Liver (tissue), 9 donors: ENCODE results near the gene GRB2. TPM values are rescaled to one million over a fixed set of nuclear protein-coding genes. Genes with fewer than 3 reads are reported as not detected.

Experiments used
- DNase-seq: peaks from one replicate; pipeline ENCODE4 v3.0.0-alpha.2; 2017; ENCODE audit warnings: low spot score
- H3K27ac ChIP-seq, 2 donors: one replicate each; pipeline ENCODE4 v1.7.0; 2013; ENCODE audit warnings: inconsistent platforms in 2 of 2, low read length in 2 of 2, control low read depth in 1 of 2, low read depth in 1 of 2, mild to moderate bottlenecking in 1 of 2
- H3K27me3 ChIP-seq, 4 donors: one replicate each; pipeline versions ENCODE4 v1.6.1 to v1.7.0; 2013; ENCODE audit warnings: low read length in 3 of 4, inconsistent platforms in 1 of 4, mild to moderate bottlenecking in 1 of 4, moderate library complexity in 1 of 4; ENCODE audit not compliant: control insufficient read depth in 4 of 4, insufficient read depth in 4 of 4
- H3K36me3 ChIP-seq, 4 donors: one replicate each; pipeline versions ENCODE4 v1.6.1 to v1.7.0; 2013; ENCODE audit warnings: low read length in 3 of 4, mild to moderate bottlenecking in 3 of 4, low read depth in 1 of 4, moderate library complexity in 1 of 4; ENCODE audit not compliant: control insufficient read depth in 4 of 4, insufficient read depth in 3 of 4
- H3K4me1 ChIP-seq, 4 donors: one replicate each; pipeline versions ENCODE4 v1.6.1 to v1.7.0; 2013; ENCODE audit warnings: low read length in 3 of 4, mild to moderate bottlenecking in 3 of 4, moderate library complexity in 1 of 4; ENCODE audit not compliant: control insufficient read depth in 4 of 4, insufficient read depth in 4 of 4
- H3K4me3 ChIP-seq, 3 donors: one replicate each; pipeline versions ENCODE4 v1.6.1 to v1.7.0; 2013; ENCODE audit warnings: low read length in 3 of 3, control low read depth in 1 of 3, low read depth in 1 of 3, mild to moderate bottlenecking in 1 of 3
- H3K9ac ChIP-seq, 2 donors: one replicate each; pipeline ENCODE4 v1.7.0; 2013; ENCODE audit warnings: low read length in 2 of 2, mild to moderate bottlenecking in 2 of 2, moderate library complexity in 2 of 2, control low read depth in 1 of 2, low read depth in 1 of 2
- H3K9me3 ChIP-seq, 4 donors: one replicate each; pipeline versions ENCODE4 v1.6.1 to v1.7.0; 2013; ENCODE audit warnings: low read length in 3 of 4; ENCODE audit not compliant: control insufficient read depth in 4 of 4
- EGR1 ChIP-seq, 2 donors: IDR thresholded peaks; 2 replicates each; pipeline ENCODE4 v1.6.1; 2016 to 2018; ENCODE audit warnings: antibody characterized with exemption in 2 of 2, low read depth in 2 of 2
- FOXA1 ChIP-seq: IDR thresholded peaks from 2 replicates; pipeline ENCODE4 v1.6.1; 2016; ENCODE audit warnings: antibody characterized with exemption
- FOXA2 ChIP-seq: IDR thresholded peaks from 2 replicates; pipeline ENCODE4 v1.6.1; 2016; ENCODE audit warnings: antibody characterized with exemption
- GABPA ChIP-seq, 2 donors: IDR thresholded peaks in 1 of 2; conservative IDR thresholded peaks in 1 of 2; 2 replicates each; pipeline ENCODE4 v1.6.1; 2016; ENCODE audit warnings: antibody characterized with exemption in 2 of 2, mild to moderate bottlenecking in 1 of 2, moderate library complexity in 1 of 2
- HNF4G ChIP-seq: IDR thresholded peaks from 2 replicates; pipeline ENCODE4 v1.6.1; 2016; ENCODE audit warnings: antibody characterized with exemption
- NR2F2 ChIP-seq: IDR thresholded peaks from 2 replicates; pipeline ENCODE4 v1.6.1; 2016; ENCODE audit warnings: antibody characterized with exemption
- RXRA ChIP-seq, 2 donors: IDR thresholded peaks; 2 replicates each; pipeline ENCODE4 v1.6.1; 2017 to 2018; ENCODE audit warnings: antibody characterized with exemption in 2 of 2, mild to moderate bottlenecking in 1 of 2
- SP1 ChIP-seq: IDR thresholded peaks from 2 replicates; pipeline ENCODE4 v1.6.1; 2018; ENCODE audit warnings: antibody characterized with exemption, mild to moderate bottlenecking
- YY1 ChIP-seq: IDR thresholded peaks from 2 replicates; pipeline ENCODE4 v1.6.1; 2016; ENCODE audit warnings: antibody characterized with exemption, mild to moderate bottlenecking
- WGBS: extraction: QIAGEN DNeasy Blood & Tissue Kit; methylation state at CpG from one replicate; pipeline ENCODE4 v1.1.7; 2013; 5-methylcytosine and 5-hydroxymethylcytosine counted together
- polyA plus RNA-seq, 2 donors: library from polyadenylated mRNA; stranded (reverse) in 1 of 2; unstranded in 1 of 2; fragments of 200-250 nt in 1 of 2; fragments of >200 nt in 1 of 2; fragmentation: Nextera tagmentation in 1 of 2; extraction: Ambion mirVana in 1 of 2; gene quantifications; one replicate each; pipeline versions ENCODE4 v1.2.1 to v1.2.3, GENCODE V29; 2013 to 2015
- total RNA-seq, 2 donors: library from RNA; depleted of rRNA; stranded (reverse); fragments of >200 nt; gene quantifications; one replicate each; pipeline ENCODE4 v1.2.3, GENCODE V29; 2014
- TF ChIP-seq, protein P1 (sequence below): IDR thresholded peaks from 2 replicates; pipeline ENCODE4 v1.6.1; 2016; ENCODE audit warnings: antibody characterized with exemption
- TF ChIP-seq, protein P2 (sequence below): fragments of 150-350 bp; IDR thresholded peaks from 2 replicates; pipeline ENCODE4 v1.5.1; 2017; ENCODE audit warnings: improper control_type of control experiment, low read depth, low read length; ENCODE audit not compliant: missing input control
- TF ChIP-seq, protein P3 (sequence below): IDR thresholded peaks from 2 replicates; pipeline ENCODE4 v1.6.1; 2016; ENCODE audit warnings: antibody characterized with exemption
- TF ChIP-seq, protein P4 (sequence below): IDR thresholded peaks from 2 replicates; pipeline ENCODE4 v1.6.1; 2016; ENCODE audit warnings: antibody characterized with exemption
- TF ChIP-seq, protein P5 (sequence below): IDR thresholded peaks from 2 replicates; pipeline ENCODE4 v1.6.1; 2016; ENCODE audit warnings: antibody characterized with exemption, mild to moderate bottlenecking
- donor health status: healthy.
- donor health status: healthy.
- donor health status: healthy.
- donor health status: healthy.
- donor health status: healthy.

Gene GRB2
- total and polyA plus RNA-seq, 4 donors = 36.0 to 91.8 (median 49.6) TPM

DNA sequence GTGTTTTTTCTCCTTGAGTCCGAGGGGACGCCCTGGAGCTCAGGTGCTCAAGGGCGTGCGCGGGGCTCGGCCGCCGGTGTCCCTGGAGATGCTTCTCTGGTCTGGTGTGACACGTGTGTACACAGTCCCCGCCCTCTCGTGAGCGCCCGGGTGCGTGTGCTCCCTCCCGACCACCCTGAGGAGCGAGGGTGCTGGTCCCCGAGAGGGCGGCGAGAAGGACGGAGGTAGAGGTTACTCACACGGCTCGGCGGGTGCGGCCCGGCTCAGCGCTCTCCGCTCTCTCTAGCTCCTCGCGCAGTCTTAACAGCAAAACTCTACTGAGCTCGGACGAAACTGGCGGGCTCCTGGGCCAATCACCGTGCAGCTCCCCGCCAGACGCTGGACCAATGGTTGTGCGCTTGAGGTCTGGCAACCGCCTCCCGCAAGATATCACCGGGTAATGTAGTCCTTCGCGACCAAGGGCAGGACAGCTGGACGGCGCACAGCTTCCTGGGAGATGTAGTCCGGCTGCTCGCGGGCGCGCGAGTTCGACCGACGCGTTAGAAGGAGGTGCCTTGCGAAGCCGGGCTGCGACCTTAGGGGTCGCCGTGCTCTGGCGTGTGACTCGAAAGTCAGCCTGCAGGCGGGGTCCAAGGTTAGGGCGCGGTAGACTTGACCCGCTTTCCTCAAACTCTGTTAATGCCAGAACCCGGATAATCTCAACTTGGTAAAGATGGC, 116.2 kb downstream of the GRB2 start, which contains the start of gene SLC25A19:
TSS of gene SLC25A19 (minus strand) at position 319 of the 717 bp plus-strand sequence. CDS start 2,669 bp downstream, outside the sequence.
- TF ChIP-seq EGR1 (IDR thresholded peaks at IDR 0.05; ENCODE audit: low read depth in 2 of 2) = no peak
- peak; percentile 86 for TF ChIP-seq NR2F2
- TF ChIP-seq HNF4G = no peak
- TF ChIP-seq, protein P1, sequence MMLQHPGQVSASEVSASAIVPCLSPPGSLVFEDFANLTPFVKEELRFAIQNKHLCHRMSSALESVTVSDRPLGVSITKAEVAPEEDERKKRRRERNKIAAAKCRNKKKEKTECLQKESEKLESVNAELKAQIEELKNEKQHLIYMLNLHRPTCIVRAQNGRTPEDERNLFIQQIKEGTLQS = no peak
- TF ChIP-seq FOXA2 = no peak
- peak; percentile 93 for TF ChIP-seq YY1
- TF ChIP-seq, protein P2, sequence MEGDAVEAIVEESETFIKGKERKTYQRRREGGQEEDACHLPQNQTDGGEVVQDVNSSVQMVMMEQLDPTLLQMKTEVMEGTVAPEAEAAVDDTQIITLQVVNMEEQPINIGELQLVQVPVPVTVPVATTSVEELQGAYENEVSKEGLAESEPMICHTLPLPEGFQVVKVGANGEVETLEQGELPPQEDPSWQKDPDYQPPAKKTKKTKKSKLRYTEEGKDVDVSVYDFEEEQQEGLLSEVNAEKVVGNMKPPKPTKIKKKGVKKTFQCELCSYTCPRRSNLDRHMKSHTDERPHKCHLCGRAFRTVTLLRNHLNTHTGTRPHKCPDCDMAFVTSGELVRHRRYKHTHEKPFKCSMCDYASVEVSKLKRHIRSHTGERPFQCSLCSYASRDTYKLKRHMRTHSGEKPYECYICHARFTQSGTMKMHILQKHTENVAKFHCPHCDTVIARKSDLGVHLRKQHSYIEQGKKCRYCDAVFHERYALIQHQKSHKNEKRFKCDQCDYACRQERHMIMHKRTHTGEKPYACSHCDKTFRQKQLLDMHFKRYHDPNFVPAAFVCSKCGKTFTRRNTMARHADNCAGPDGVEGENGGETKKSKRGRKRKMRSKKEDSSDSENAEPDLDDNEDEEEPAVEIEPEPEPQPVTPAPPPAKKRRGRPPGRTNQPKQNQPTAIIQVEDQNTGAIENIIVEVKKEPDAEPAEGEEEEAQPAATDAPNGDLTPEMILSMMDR = peak; percentile 19
- TF ChIP-seq FOXA1 = peak; percentile 4
- peak in 1 of 2 donors; percentile 77 for TF ChIP-seq GABPA (IDR thresholded peaks at IDR 0.05 in 1 of 2, conservative IDR thresholded peaks at IDR 0.05 in 1 of 2)
- TF ChIP-seq SP1 = peak; percentile 90
- peak; percentile 58 to 73 for TF ChIP-seq RXRA (IDR thresholded peaks at IDR 0.05)
- TF ChIP-seq, protein P3, sequence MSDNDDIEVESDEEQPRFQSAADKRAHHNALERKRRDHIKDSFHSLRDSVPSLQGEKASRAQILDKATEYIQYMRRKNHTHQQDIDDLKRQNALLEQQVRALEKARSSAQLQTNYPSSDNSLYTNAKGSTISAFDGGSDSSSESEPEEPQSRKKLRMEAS = peak; percentile 67
- TF ChIP-seq, protein P4, sequence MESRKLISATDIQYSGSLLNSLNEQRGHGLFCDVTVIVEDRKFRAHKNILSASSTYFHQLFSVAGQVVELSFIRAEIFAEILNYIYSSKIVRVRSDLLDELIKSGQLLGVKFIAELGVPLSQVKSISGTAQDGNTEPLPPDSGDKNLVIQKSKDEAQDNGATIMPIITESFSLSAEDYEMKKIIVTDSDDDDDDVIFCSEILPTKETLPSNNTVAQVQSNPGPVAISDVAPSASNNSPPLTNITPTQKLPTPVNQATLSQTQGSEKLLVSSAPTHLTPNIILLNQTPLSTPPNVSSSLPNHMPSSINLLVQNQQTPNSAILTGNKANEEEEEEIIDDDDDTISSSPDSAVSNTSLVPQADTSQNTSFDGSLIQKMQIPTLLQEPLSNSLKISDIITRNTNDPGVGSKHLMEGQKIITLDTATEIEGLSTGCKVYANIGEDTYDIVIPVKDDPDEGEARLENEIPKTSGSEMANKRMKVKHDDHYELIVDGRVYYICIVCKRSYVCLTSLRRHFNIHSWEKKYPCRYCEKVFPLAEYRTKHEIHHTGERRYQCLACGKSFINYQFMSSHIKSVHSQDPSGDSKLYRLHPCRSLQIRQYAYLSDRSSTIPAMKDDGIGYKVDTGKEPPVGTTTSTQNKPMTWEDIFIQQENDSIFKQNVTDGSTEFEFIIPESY = peak; percentile 97
- TF ChIP-seq, protein P5, sequence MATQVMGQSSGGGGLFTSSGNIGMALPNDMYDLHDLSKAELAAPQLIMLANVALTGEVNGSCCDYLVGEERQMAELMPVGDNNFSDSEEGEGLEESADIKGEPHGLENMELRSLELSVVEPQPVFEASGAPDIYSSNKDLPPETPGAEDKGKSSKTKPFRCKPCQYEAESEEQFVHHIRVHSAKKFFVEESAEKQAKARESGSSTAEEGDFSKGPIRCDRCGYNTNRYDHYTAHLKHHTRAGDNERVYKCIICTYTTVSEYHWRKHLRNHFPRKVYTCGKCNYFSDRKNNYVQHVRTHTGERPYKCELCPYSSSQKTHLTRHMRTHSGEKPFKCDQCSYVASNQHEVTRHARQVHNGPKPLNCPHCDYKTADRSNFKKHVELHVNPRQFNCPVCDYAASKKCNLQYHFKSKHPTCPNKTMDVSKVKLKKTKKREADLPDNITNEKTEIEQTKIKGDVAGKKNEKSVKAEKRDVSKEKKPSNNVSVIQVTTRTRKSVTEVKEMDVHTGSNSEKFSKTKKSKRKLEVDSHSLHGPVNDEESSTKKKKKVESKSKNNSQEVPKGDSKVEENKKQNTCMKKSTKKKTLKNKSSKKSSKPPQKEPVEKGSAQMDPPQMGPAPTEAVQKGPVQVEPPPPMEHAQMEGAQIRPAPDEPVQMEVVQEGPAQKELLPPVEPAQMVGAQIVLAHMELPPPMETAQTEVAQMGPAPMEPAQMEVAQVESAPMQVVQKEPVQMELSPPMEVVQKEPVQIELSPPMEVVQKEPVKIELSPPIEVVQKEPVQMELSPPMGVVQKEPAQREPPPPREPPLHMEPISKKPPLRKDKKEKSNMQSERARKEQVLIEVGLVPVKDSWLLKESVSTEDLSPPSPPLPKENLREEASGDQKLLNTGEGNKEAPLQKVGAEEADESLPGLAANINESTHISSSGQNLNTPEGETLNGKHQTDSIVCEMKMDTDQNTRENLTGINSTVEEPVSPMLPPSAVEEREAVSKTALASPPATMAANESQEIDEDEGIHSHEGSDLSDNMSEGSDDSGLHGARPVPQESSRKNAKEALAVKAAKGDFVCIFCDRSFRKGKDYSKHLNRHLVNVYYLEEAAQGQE = peak; percentile 44
- H3K27me3 ChIP-seq = no peaks in the 10 kb centered on the region
- H3K9ac ChIP-seq = peak within 1 kb of the TSS; percentile 74 to 76
- H3K36me3 ChIP-seq = peaks cover 0 to 6% (median 0%) of the 10 kb centered on the region in 4 donors
- H3K4me1 ChIP-seq = peaks cover 0 to 10% (median 7%) of the 10 kb centered on the region in 4 donors
- H3K9me3 ChIP-seq = no peaks in the 10 kb centered on the region
- WGBS = under 1% methylated on average over 65 of the region's 65 CpGs
- peak within 1 kb of the TSS; percentile 58 to 92 (median 91) for H3K4me3 ChIP-seq
- DNase-seq = peak; percentile 95
- H3K27ac ChIP-seq = peak within 1 kb of the TSS; percentile 81 to 87
